ENCODE measurements around the gene STAB2.

The STAB2 gene

DNA sequence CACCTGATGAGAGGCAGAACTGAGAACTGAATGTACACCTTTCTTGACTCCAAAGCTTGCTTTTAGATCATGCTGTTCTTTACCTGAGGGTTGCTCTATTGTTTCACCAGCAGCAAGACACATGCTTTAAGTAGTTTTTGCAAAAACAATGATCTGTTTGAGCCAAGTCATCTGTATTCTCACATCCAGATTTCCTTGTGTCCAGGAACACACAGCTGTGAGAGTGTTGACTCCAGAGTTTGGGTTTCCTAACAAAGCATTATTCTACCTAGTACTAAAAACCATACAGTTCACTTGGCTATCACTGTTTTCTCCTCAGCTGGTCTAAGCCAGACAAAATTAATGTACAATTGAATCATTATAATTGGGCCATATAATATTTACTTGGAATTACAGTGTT lies 120.4 kb downstream of the STAB2 start:
- no peak overlapping the region for H3K4me3 ChIP-seq (ENCODE audit: low read depth, low read length)
- TF ChIP-seq, protein P1, sequence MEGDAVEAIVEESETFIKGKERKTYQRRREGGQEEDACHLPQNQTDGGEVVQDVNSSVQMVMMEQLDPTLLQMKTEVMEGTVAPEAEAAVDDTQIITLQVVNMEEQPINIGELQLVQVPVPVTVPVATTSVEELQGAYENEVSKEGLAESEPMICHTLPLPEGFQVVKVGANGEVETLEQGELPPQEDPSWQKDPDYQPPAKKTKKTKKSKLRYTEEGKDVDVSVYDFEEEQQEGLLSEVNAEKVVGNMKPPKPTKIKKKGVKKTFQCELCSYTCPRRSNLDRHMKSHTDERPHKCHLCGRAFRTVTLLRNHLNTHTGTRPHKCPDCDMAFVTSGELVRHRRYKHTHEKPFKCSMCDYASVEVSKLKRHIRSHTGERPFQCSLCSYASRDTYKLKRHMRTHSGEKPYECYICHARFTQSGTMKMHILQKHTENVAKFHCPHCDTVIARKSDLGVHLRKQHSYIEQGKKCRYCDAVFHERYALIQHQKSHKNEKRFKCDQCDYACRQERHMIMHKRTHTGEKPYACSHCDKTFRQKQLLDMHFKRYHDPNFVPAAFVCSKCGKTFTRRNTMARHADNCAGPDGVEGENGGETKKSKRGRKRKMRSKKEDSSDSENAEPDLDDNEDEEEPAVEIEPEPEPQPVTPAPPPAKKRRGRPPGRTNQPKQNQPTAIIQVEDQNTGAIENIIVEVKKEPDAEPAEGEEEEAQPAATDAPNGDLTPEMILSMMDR (IDR thresholded peaks at IDR 0.05; ENCODE audit: insufficient read depth, low read length, missing control alignments), result no peak
- DNase-seq (ENCODE audit: low read depth, low spot score), result no peak
- POLR2A ChIA-PET, result no interaction called here
- CTCF ChIA-PET, result no interaction called here

DNA sequence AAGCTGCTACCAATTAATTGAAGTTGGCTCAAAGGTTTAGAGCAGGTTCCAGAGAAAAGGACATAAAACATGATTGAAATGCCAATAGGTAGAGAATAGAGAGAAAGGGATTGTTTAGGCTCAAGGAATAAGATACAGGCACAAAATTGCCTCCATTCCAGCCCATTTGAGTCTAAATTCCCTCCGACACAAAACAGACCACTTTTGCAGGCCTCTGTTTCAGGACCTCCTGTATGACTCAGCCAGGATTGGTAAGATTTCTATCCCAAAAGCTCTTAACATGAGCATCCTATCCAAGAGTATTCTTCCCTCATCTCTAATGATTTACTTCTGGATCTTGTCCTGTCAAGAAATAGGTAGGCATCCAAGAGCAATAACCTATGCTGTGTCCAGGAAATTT lies 123.5 kb downstream of the STAB2 start:
- POLR2A ChIA-PET, result no interaction called here
- CTCF ChIA-PET, result no interaction called here
- no peak overlapping the region for H3K4me3 ChIP-seq (ENCODE audit: low read depth, low read length)
- TF ChIP-seq, protein P1 (IDR thresholded peaks at IDR 0.05; ENCODE audit: insufficient read depth, low read length, missing control alignments), result no peak
- no peak for DNase-seq (ENCODE audit: low read depth, low spot score)

DNA sequence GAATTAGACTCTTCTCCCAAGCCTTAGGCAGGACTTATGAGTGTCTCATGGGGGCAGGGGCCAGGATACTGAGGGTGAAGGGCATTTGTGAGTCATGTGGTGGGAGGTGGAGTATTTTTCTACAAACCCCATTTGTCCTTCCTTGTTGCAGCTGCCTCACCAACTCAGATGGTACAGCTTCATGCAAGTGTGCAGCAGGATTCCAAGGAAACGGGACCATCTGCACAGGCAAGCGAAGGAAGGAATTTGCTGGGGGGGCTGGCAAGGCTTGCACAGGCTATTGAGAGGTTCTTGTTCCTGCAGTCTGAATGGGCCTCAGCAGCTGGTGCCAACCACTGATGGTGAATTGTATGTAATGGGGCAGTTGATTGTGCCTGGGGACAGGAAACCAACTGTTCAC lies 125.1 kb downstream of the STAB2 start:
- TF ChIP-seq, protein P1 (IDR thresholded peaks at IDR 0.05; ENCODE audit: insufficient read depth, low read length, missing control alignments), result no peak
- no peak overlapping the region for H3K4me3 ChIP-seq (ENCODE audit: low read depth, low read length)
- DNase-seq (ENCODE audit: low read depth, low spot score), result no peak
- CTCF ChIA-PET, result no interaction called here
- POLR2A ChIA-PET, result no interaction called here

DNA sequence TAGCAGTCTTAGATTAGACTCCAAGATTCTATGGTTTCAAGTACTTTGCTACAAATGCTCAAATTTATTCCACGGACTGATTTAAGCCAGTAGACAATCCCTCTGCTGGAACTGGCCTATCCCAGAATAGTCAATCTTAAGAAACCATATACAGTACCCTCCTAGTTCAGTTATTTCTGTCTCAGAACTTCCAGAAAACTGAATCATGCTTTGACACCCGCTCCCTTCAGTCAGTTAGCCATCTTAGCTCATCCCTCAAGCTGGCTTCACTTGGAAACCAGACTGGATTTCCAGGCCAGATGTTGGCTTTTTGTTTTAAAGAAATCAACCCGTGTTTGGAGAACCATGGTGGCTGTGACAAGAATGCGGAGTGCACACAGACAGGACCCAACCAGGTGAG lies 128.4 kb downstream of the STAB2 start:
- POLR2A ChIA-PET, result no interaction called here
- TF ChIP-seq, protein P1 (IDR thresholded peaks at IDR 0.05; ENCODE audit: insufficient read depth, low read length, missing control alignments), result no peak
- DNase-seq (ENCODE audit: low read depth, low spot score), result no peak
- H3K4me3 ChIP-seq (ENCODE audit: low read depth, low read length), result no peak overlapping the region
- CTCF ChIA-PET, result no interaction called here

DNA sequence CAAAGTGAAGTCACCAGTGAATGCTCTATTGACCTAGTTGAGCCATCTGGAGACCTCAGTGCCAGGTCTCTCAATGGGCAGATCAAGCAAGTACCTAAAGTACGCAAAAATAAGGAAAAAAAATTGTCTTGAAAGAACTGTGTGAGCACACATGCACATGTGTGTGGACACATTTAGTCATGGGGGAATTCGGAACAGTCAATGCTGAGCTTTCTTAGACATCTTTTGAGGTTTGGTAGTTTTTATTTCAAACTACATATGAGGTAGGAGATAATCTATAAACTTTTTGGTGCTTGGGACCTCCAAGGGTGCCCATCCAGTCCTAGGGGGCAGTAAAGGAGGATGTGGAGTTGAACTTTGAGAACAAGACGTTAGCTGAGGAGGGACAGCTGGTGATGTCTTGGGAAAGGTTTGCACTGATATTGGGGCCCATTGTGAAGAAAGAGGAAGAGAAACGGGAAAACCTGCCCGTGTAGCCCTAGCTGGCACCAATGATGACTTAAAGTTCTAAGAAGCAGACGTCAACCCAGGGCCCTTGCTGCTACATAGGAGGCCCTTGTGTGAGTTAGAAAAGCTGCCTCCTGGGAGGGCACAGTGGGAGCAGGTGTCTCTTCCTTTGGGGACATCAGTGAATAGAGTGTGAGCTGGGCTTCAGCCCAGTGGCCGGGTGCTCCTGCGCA lies 129.6 kb downstream of the STAB2 start:
- TF ChIP-seq, protein P1 (IDR thresholded peaks at IDR 0.05; ENCODE audit: insufficient read depth, low read length, missing control alignments), result no peak
- ChIA-PET POLR2A (no interaction called here), CTCF (no interaction called here)
- DNase-seq (ENCODE audit: low read depth, low spot score), result no peak
- H3K4me3 ChIP-seq (ENCODE audit: low read depth, low read length), result no peak overlapping the region

DNA sequence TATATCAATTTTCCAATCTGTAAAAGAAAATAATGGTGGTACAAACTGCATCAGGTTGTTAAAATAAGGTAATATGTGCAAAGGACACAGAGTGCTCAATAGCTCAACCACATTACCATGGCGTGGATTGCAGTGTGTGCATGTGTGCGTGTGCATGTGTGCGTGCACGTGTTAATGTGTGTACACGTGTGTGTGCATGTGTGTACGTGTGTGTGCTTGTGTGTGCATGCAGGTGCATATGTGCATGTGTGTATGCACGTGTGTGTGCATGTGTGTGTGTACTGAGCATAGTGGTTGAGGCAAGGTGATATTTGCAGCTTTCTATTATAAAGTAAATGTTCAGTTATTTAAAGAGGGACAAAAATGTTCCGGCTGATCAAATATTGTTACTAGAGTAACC lies 138.3 kb downstream of the STAB2 start:
- TF ChIP-seq, protein P1 (IDR thresholded peaks at IDR 0.05; ENCODE audit: insufficient read depth, low read length, missing control alignments), result no peak
- CTCF ChIA-PET, result no interaction called here

More for the DNA sequence above, 138.3 kb downstream of the STAB2 start:
- H3K4me3 ChIP-seq (ENCODE audit: low read depth, low read length), result no peak overlapping the region
- no peak for DNase-seq (ENCODE audit: low read depth, low spot score)
- POLR2A ChIA-PET, result no interaction called here

All from AG04449 (cell line).